Measurements from ENCODE around the gene TTLL6. TPM values are rescaled to one million over a fixed set of nuclear protein-coding genes. Genes with fewer than 3 reads are reported as not detected.

Gene TTLL6
- total and polyA plus RNA-seq, 9 of the 15 experiments (the other 6 are each of a cell fraction or from before 2014, with no cell fraction given), result 0.05 TPM; not detected in 8

GRCh38 chr17:48830840-48831548 lies 14.0 kb upstream of the TTLL6 start, which contains the start of gene CALCOCO2 (continued):
- 0 out of 2 replicates have a peak, but pooled peaks have one; percentile 19 for TF ChIP-seq ZBTB2 (IDR thresholded peaks at IDR 0.05)
- TF ChIP-seq GTF2E2 (tag; IDR thresholded peaks at IDR 0.05), result no peak
- TF ChIP-seq POLR3G (IDR thresholded peaks at IDR 0.05; ENCODE audit: extremely low read depth, insufficient read length, insufficient replicate concordance), result no peak
- TF ChIP-seq DLX4 (CRISPR knock-in tag; IDR thresholded peaks at IDR 0.05), result no peak
- no peak for TF ChIP-seq ZNF280A (IDR thresholded peaks at IDR 0.05; ENCODE audit: low read depth, partially characterized antibody)
- TF ChIP-seq, protein P1, sequence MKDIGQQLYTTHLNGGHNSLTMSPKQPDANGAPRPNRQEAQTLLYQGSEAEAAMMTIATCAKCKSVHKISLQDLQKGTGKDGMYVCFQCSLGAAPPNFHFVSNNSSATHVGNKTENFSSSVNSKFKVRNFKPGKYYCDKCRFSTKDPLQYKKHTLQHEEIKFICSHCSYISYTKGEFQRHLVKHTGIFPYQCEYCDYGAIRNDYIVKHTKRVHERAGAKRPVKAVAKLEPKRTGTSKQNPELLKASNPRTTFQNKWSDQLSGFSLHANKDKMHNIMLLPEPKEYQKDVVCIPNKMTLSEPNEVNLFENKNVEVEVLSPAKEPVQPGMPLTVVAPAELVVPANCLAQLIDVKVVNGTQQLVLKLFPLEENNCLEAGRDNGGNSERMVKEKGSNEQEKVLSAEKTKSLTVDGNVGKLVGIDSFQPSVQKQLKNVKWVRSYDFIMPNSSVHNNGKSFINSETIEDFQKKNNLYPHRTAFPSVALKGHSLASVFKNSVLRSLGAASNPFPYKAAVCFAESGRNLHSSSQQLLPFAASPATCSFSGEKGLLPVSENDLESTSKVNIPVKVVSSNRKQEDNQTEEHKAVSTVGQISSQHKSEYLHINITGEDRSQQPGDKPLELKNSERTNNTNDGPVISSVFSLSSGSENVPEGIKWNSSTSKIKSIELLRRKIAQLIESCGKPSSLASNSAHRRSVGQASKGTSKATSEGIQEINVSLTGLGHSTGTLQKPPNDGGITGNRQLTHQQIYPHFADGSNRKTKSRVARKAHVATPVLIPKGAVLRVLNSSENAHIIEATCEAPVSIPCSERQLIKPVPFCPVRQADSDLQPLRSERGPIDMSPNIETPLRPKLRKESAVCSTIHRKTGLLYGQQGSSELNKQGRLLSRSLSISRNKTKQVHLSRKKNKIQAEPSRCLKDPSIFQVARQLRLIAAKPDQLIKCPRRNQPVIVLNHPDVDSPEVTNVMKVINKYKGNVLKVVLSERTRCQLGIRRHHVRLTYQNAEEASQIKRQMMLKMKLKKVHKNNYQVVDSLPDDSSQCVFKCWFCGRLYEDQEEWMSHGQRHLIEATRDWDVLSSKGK (CRISPR knock-in tag; IDR thresholded peaks at IDR 0.05), result no peak
- 0 out of 2 replicates have a peak, but pooled peaks have one; percentile 33 for TF ChIP-seq ESRRA (IDR thresholded peaks at IDR 0.05; ENCODE audit: borderline replicate concordance, low read depth)
- TF ChIP-seq HOXB6 (CRISPR knock-in tag; IDR thresholded peaks at IDR 0.05; ENCODE audit: borderline replicate concordance), result no peak
- no peak for TF ChIP-seq ZNF507 (tag; conservative IDR thresholded peaks at IDR 0.05)
- no peak for TF ChIP-seq ZNF274 (IDR thresholded peaks at IDR 0.05; ENCODE audit: borderline replicate concordance, low read depth, low read length)
- TF ChIP-seq DIDO1 (tag; IDR thresholded peaks at IDR 0.05; ENCODE audit: low read depth), result no peak
- no peak for TF ChIP-seq CHD2 (IDR thresholded peaks at IDR 0.05; ENCODE audit: low read depth, low read length)
- TF ChIP-seq FOXJ3 (CRISPR knock-in tag; IDR thresholded peaks at IDR 0.05), result no peak
- TF ChIP-seq ZNF436 (CRISPR knock-in tag; IDR thresholded peaks at IDR 0.05), result no peak
- TF ChIP-seq SMAD4 (CRISPR knock-in tag; conservative IDR thresholded peaks at IDR 0.05), result peak; percentile 57; the same call in 1 of the 2 replicates
- TF ChIP-seq HCFC1 (IDR thresholded peaks at IDR 0.05; ENCODE audit: low read depth, low read length), result peak; percentile 95
- TF ChIP-seq NR1H2 (CRISPR knock-in tag; IDR thresholded peaks at IDR 0.05), result no peak
- TF ChIP-seq ZNF583 (CRISPR knock-in tag; IDR thresholded peaks at IDR 0.05), result no peak
- TF ChIP-seq, protein P2, sequence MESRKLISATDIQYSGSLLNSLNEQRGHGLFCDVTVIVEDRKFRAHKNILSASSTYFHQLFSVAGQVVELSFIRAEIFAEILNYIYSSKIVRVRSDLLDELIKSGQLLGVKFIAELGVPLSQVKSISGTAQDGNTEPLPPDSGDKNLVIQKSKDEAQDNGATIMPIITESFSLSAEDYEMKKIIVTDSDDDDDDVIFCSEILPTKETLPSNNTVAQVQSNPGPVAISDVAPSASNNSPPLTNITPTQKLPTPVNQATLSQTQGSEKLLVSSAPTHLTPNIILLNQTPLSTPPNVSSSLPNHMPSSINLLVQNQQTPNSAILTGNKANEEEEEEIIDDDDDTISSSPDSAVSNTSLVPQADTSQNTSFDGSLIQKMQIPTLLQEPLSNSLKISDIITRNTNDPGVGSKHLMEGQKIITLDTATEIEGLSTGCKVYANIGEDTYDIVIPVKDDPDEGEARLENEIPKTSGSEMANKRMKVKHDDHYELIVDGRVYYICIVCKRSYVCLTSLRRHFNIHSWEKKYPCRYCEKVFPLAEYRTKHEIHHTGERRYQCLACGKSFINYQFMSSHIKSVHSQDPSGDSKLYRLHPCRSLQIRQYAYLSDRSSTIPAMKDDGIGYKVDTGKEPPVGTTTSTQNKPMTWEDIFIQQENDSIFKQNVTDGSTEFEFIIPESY (CRISPR knock-in tag; IDR thresholded peaks at IDR 0.05), result peak; percentile 19; the same call in 1 of the 2 replicates
- no peak for TF ChIP-seq ARID2 (IDR thresholded peaks at IDR 0.05)
